ENCODE data around the gene SRPX2.

Gene SRPX2

GRCh38 chrX:100649550-100650356, 5.8 kb downstream of the SRPX2 start:
- DNase-seq (ENCODE audit: low read depth), result peak; percentile 73

GRCh38 chrX:100650841-100651240, 6.8 kb downstream of the SRPX2 start:
- no peak for DNase-seq (ENCODE audit: low read depth)

DNA sequence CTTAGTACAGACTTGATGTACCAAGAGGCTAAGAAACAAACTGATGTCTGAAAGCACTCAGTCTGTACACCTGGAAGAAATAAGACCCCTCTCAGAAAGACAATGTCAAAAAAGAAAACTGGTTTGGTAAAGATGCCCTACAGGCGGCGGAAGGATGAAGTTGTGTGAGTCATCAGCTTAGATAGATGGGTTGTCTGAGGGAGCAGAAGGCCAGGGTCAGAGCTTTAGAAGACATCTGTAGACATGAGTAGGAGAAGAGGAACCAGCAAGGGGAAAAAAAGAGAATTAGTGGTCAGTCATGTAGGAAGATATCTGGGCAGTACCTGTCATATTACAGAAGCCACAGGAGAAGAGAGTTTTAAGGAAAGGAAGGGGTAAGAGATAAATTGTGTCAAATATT, 8.3 kb downstream of the SRPX2 start:
- DNase-seq (ENCODE audit: low read depth), result no peak

- peak; percentile 44 for DNase-seq (ENCODE audit: low read depth)
Measured at GRCh38 chrX:100654261-100654660, 10.3 kb downstream of the SRPX2 start.

- DNase-seq (ENCODE audit: low read depth), result no peak
Measured at GRCh38 chrX:100658941-100659381, 15.0 kb downstream of the SRPX2 start.

DNA sequence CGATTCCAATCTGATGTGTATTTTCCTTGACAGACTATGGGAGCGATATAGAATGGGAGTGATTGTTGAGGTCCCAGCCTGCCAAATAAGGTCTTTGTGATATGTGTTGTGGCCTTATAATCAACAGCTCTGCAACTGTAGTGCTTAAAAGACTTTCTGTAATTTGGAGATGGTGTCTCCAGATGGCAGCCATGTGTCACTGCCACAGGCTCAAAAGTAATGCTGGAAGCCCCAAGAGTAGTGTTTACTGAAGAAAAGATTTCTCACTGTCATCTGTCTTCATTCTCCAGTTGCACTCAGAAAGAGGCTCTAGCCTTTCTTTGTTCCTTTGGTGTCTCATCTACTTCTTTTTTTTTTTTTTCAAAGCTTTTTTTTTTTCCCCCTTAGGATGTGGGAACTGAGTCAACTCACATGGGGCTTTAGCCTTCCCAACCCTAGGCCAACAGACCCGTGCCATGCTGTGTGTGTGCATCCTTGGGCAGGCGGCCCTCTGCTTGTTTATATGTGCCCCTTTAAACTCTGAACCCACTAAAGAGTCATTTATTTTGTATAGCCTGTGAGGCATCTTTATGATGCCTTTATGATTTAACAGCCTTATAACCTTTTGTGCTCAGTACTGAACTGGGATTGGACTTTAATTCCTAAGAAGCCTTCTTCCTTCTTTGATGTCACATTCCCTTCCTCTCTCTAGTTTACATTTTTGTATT, 15.6 kb downstream of the SRPX2 start:
- DNase-seq (ENCODE audit: low read depth), result no peak

GRCh38 chrX:100662170-100662569, 18.2 kb downstream of the SRPX2 start:
- DNase-seq (ENCODE audit: low read depth), result no peak

DNA sequence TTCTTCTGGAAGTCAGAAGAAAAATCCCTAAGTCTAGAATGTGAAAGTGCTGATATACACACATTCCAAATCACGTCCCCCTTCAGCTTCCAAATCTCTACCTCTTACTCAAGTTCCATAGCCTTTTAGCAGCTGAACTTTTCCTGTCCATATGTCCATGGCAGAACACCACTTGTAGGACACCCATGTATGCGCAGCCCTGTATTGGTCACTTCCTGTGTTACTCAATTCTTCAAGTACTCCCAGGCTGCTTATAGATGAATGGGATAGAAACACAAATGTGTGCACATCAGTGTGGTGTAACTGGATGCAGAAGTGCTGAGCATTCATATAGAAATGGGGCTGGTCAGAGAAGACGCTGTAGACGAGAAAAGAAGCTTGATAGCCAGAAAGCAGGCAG, 18.8 kb downstream of the SRPX2 start:
- DNase-seq (ENCODE audit: low read depth), result peak; percentile 64

DNA sequence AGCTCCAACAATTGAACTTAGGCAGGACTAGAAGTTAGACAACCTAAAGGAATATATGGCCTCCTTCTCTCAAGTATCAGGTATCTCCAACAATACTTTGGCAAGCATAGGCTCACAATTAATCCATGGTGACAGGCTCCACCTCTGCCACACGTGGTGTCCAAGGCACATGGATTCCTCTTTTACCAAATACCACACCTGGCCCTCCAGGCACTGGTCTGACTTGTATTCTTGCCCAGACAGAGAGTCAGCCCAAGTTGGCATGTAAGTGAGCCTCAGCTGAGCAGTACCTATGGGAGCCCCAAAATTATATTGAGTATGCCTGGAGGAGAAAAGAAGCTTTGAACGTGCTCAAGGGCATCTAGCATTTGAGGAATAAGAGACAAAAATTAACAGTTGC, 19.6 kb downstream of the SRPX2 start:
- DNase-seq (ENCODE audit: low read depth), result no peak

GRCh38 chrX:100672966-100673365, 29.0 kb downstream of the SRPX2 start:
- DNase-seq (ENCODE audit: low read depth), result no peak

- peak; percentile 82 for DNase-seq (ENCODE audit: low read depth)
Measured at GRCh38 chrX:100673397-100673953, 29.5 kb downstream of the SRPX2 start.

- DNase-seq (ENCODE audit: low read depth), result no peak
Measured at GRCh38 chrX:100674705-100675104, 30.7 kb downstream of the SRPX2 start.

GRCh38 chrX:100677611-100678181, 33.7 kb downstream of the SRPX2 start:
- no peak for DNase-seq (ENCODE audit: low read depth)

GRCh38 chrX:100680756-100681155, 36.8 kb downstream of the SRPX2 start:
- DNase-seq (ENCODE audit: low read depth), result no peak

DNA sequence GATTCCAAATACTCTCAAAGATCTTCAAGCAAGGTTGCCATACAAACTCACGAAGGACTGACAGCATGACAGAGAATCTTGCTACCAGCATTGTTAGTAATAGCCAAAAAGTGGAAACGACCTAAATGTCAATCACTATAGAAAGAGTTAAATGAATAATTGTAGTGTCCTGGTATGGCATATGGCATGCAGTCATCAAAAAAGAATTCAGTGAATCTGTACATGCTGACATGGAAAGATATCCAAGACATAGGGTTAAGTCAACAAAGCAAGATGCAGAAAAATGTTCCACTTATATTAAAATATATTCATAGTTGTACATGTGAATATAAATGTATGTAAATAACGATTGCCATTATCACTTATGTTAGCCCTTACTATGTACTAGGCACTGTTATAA, 37.6 kb downstream of the SRPX2 start:
- peak; percentile 12 for DNase-seq (ENCODE audit: low read depth)

GRCh38 chrX:100682939-100683338, 38.9 kb downstream of the SRPX2 start:
- DNase-seq (ENCODE audit: low read depth), result no peak

- peak; percentile 75 for DNase-seq (ENCODE audit: low read depth)
Measured at GRCh38 chrX:100685284-100685996, 41.4 kb downstream of the SRPX2 start.

DNA sequence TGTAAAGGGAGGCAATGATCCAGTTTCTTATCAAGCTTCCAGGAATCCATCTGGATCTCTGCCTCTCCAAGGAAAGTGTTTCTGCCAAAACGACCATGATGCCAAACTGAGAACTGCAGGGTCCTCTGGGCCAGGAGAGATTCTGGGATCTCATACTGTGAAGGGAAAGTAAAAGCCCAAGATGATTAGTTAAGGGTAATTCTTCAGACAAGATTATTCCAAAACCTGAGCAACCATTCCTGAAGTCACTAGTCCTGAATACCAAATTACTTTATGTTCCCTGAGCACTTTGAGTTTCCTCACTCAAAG, 42.0 kb downstream of the SRPX2 start:
- no peak for DNase-seq (ENCODE audit: low read depth)

DNA sequence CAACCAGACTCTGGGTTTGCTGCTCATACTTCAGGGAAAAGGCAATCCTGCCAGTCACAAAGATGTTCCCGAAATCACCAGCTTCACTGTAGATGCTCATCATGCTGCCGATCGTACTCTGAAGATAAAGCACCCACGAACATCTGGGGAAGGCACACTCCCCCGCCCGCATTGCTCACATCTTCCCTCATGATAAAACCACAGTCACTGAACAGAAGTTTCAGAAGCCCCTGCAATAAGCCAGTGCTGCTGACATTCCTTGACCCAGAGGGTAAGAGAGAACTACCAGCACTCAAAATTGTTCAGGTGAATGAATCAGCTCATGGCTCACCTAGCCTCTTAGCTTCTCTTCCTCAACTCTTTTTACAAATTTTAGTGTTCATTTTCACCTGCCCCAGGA, 43.1 kb downstream of the SRPX2 start:
- DNase-seq (ENCODE audit: low read depth), result no peak

DNA sequence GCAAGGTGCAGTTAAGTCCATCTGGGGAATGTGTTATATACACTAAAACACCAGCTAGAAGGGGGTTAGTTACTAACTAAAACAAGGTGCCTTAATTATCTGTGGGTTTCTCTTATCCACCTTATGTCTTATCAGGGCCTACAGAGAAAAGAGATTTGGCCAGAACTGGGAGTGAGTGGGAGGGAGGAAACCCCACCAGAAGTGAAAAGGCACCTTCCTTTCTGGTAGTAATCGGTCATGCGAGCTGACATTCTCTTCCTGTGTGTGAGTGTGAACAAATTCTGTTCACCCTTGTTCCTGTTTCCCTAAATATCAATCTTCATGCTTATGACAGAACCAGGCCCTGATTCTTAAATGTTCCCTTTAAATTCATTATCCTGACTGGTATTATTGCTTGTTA, 43.5 kb downstream of the SRPX2 start:
- DNase-seq (ENCODE audit: low read depth), result no peak

DNA sequence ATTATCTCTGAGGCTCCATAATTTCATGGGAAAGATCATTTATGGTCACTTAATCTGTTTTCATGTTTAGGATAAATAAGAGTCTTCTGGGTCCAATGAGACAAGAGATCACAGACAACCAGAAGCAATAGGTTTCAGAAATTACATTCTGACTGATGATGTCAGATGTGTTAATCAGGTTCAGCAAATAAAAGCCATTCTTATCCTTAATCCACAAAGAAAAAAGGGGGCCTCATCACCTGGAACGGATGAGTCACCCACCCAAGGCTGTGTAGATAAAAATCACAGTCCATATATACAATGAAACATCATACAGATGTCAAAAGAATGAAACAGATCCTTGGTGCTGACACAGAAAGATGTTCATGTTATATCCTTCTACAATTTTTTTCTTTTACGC, 51.3 kb downstream of the SRPX2 start:
- peak; percentile 44 for DNase-seq (ENCODE audit: low read depth)

DNA sequence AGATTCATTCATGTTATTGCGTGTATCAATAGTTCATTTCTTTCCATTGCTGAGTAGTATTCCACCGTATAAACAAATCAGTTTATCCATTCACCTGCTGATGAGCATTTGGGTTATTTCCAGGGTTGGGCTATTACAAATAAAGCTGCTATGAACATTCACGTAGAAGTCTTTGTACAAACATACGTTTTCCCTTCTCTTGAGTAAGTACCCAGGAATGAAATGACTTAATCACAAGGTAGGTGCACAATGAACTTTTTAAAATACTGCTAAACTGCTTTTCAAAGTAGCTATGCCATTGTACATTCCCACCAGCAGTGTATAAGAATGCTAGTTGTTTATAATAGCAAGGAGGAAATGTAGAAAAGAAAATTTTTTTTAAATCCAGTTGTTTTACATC, 52.0 kb downstream of the SRPX2 start:
- DNase-seq (ENCODE audit: low read depth), result peak; percentile 43

All from ELR (cell line).